Endothelial cell of umbilical vein (primary cell): Measurements from ENCODE around the gene COASY.

ENCODE experiments used
- EZH2 ChIP-seq: IDR thresholded peaks from 2 replicates; pipeline ENCODE4 v1.6.1; 2012; ENCODE audit warnings: borderline replicate concordance, low read depth, mild to moderate bottlenecking, moderate library complexity, low read length, inconsistent platforms; ENCODE audit not compliant: severe bottlenecking
- GATA2 ChIP-seq: IDR thresholded peaks from 2 replicates; pipeline ENCODE4 v1.7.0; 2011; ENCODE audit warnings: low read depth, mild to moderate bottlenecking, moderate library complexity, mixed read lengths, low read length; ENCODE audit not compliant: insufficient read length, insufficient read depth
- POLR2AphosphoS5 ChIP-seq: IDR thresholded peaks from 2 replicates; pipeline ENCODE4 v1.6.1; 2012; ENCODE audit warnings: low read depth, mild to moderate bottlenecking, control low read depth, low read length, moderate library complexity; ENCODE audit not compliant: insufficient read depth
- TF ChIP-seq, protein P1 (sequence below), 2 donors: IDR thresholded peaks; 1 replicate in 1 of 2; 2 replicates in 1 of 2; pipeline ENCODE4 v1.5.1; 2011; ENCODE audit warnings: low read length in 2 of 2, mild to moderate bottlenecking in 2 of 2, moderate library complexity in 2 of 2, control low read depth in 1 of 2, inconsistent platforms in 1 of 2, low read depth in 1 of 2; ENCODE audit not compliant: insufficient read depth in 1 of 2; ENCODE audit errors: extremely low read depth in 1 of 2

DNA sequence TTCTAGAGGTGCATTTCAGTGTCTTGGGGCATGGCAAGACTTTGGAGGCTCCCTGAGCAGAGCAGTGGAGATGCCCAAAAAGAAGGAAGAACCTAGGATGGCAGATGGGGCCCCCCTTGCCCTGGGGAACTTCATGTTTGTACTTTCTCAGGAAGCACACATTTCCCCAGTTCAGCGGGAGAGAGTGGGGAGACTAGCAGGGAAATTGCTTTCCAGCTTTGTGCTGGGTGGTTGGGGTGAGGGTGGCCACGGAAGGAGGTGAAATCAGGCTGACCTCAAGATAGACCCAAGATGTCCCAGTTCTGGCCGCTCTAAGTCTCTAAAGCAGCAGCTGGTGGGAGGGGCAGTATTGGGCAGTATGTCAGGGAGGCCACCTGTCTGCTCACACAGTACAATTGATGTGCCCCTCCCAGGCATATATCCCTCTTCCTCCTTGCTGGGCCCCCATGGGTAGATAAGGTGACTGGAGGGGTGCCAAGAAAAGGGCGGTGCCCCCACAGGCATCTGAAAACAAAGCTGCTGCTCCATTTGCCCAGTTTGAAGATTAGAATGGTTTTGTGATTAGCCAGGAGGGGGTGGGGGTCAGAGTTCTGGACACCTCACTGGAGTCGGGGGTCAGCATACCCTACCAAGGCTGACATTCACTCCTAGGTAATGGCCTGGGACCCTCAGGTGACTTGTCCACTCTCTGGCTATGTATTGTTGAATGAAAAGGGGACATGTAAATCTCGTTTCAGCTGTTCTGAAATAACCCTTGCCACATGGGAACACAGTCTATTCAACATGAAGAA lies 43.0 kb upstream of the COASY start:
- TF ChIP-seq, protein P1, sequence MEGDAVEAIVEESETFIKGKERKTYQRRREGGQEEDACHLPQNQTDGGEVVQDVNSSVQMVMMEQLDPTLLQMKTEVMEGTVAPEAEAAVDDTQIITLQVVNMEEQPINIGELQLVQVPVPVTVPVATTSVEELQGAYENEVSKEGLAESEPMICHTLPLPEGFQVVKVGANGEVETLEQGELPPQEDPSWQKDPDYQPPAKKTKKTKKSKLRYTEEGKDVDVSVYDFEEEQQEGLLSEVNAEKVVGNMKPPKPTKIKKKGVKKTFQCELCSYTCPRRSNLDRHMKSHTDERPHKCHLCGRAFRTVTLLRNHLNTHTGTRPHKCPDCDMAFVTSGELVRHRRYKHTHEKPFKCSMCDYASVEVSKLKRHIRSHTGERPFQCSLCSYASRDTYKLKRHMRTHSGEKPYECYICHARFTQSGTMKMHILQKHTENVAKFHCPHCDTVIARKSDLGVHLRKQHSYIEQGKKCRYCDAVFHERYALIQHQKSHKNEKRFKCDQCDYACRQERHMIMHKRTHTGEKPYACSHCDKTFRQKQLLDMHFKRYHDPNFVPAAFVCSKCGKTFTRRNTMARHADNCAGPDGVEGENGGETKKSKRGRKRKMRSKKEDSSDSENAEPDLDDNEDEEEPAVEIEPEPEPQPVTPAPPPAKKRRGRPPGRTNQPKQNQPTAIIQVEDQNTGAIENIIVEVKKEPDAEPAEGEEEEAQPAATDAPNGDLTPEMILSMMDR (IDR thresholded peaks at IDR 0.05; ENCODE audit: extremely low read depth in 1 of 2, insufficient read depth in 1 of 2, low read depth in 1 of 2, low read length in 2 of 2), result no peak
- TF ChIP-seq GATA2 (peak; percentile 83), POLR2AphosphoS5 (peak; percentile 46), EZH2 (no peak)
